ENCODE measurements around the gene OBSL1.

GRCh38 chr2:219508444-219508734 lies 63.0 kb downstream of the OBSL1 start:
- TF ChIP-seq POLR2AphosphoS5 (IDR thresholded peaks at IDR 0.05; ENCODE audit: insufficient read depth, low read depth, low read length) = no peak
- TF ChIP-seq, protein P1, sequence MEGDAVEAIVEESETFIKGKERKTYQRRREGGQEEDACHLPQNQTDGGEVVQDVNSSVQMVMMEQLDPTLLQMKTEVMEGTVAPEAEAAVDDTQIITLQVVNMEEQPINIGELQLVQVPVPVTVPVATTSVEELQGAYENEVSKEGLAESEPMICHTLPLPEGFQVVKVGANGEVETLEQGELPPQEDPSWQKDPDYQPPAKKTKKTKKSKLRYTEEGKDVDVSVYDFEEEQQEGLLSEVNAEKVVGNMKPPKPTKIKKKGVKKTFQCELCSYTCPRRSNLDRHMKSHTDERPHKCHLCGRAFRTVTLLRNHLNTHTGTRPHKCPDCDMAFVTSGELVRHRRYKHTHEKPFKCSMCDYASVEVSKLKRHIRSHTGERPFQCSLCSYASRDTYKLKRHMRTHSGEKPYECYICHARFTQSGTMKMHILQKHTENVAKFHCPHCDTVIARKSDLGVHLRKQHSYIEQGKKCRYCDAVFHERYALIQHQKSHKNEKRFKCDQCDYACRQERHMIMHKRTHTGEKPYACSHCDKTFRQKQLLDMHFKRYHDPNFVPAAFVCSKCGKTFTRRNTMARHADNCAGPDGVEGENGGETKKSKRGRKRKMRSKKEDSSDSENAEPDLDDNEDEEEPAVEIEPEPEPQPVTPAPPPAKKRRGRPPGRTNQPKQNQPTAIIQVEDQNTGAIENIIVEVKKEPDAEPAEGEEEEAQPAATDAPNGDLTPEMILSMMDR (IDR thresholded peaks at IDR 0.05; ENCODE audit: extremely low read depth in 1 of 2, insufficient read depth in 1 of 2, low read depth in 1 of 2, low read length in 2 of 2) = no peak
- no peak for TF ChIP-seq MAX (IDR thresholded peaks at IDR 0.05; ENCODE audit: insufficient read depth, insufficient read length)
- TF ChIP-seq POLR2A (IDR thresholded peaks at IDR 0.05; ENCODE audit: low read depth, low read length) = no peak
- TF ChIP-seq GATA2 (IDR thresholded peaks at IDR 0.05; ENCODE audit: insufficient read depth, insufficient read length, low read depth, low read length) = no peak
- no peak for TF ChIP-seq JUN (IDR thresholded peaks at IDR 0.05; ENCODE audit: borderline replicate concordance, insufficient read depth, insufficient read length, low read depth)
- no peak for TF ChIP-seq EZH2 (IDR thresholded peaks at IDR 0.05; ENCODE audit: borderline replicate concordance, low read depth, low read length, severe bottlenecking)
- no peak for TF ChIP-seq FOS (IDR thresholded peaks at IDR 0.05; ENCODE audit: borderline replicate concordance, insufficient read depth, low read length)
- no peak for TF ChIP-seq MYC (IDR thresholded peaks at IDR 0.05; ENCODE audit: low read depth, low read length)

Data from endothelial cell of umbilical vein (primary cell).